ENCODE results near the gene CD63. TPM values are rescaled to one million over a fixed set of nuclear protein-coding genes. Genes with fewer than 3 reads are reported as not detected.
"Not testable (repeated sequence)": the region's sequence is repeated elsewhere in the genome, so short reads cannot be mapped to it uniquely, and the experiment has no call there.

The CD63 gene
- total RNA-seq = 190 and 196 TPM in 2 replicates

- peak within 1 kb of the TSS; percentile 95 for H3K27ac Mint-ChIP-seq
Observed at GRCh38 chr12:55728939-55729818, at the start of gene CD63. TSS of gene CD63 (minus strand) at chr12:55729009. CDS start at chr12:55728341, 668 bp downstream.

GRCh38 chr12:55777856-55778255 is 49.0 kb upstream of the CD63 start:
- DNase-seq = no peak
- Mint-ChIP-seq H3K27ac (no peak overlapping the region), H3K4me3 (no peak overlapping the region), H3K9me3 (no peaks in the 10 kb centered on the region), H3K36me3 (ENCODE audit: low read depth) (peaks cover 51% of the 10 kb centered on the region), H3K4me1 (peaks cover 22% of the 10 kb centered on the region), H3K27me3 (no peaks in the 10 kb centered on the region)
- intact Hi-C loops (cut with micrococcal nuclease) = no loop called here

More at GRCh38 chr12:55728939-55729818, at the start of gene CD63:
- intact Hi-C loops (cut with micrococcal nuclease) = loop anchor here (1.0 kb wide), 3 partner anchors 8 to 200 kb away; partner anchors contain the start of gene BLOC1S1
- Mint-ChIP-seq H3K4me1 (peaks cover 36% of the 10 kb centered on the region), H3K4me3 (peak within 1 kb of the TSS; percentile 92), H3K27me3 (no peaks in the 10 kb centered on the region), H3K36me3 (ENCODE audit: low read depth) (peaks cover 26% of the 10 kb centered on the region), H3K9me3 (no peaks in the 10 kb centered on the region)
- DNase-seq = peak; percentile 89

- Mint-ChIP-seq H3K4me3 (no peak overlapping the region), H3K4me1 (peaks cover 11% of the 10 kb centered on the region), H3K9me3 (no peaks in the 10 kb centered on the region), H3K27me3 (no peaks in the 10 kb centered on the region), H3K36me3 (ENCODE audit: low read depth) (peaks cover 43% of the 10 kb centered on the region), H3K27ac (peak overlapping the region; percentile 58)
- no peak for DNase-seq
- intact Hi-C loops (cut with micrococcal nuclease) = no loop called here
Observed at GRCh38 chr12:55771736-55772135, 42.9 kb upstream of the CD63 start.

- Mint-ChIP-seq H3K4me3 (no peak overlapping the region), H3K36me3 (ENCODE audit: low read depth) (peaks cover 37% of the 10 kb centered on the region), H3K4me1 (peaks cover 4% of the 10 kb centered on the region), H3K27ac (no peak overlapping the region), H3K9me3 (no peaks in the 10 kb centered on the region), H3K27me3 (no peaks in the 10 kb centered on the region)
- DNase-seq = no peak
- intact Hi-C loops (cut with micrococcal nuclease) = no loop called here
Observed at GRCh38 chr12:55767156-55767555, 38.3 kb upstream of the CD63 start.

GRCh38 chr12:55765736-55766290 is 37.0 kb upstream of the CD63 start:
- Mint-ChIP-seq H3K27me3 (no peaks in the 10 kb centered on the region), H3K36me3 (ENCODE audit: low read depth) (peaks cover 34% of the 10 kb centered on the region), H3K27ac (peak overlapping the region; percentile 16)

GRCh38 chr12:55762646-55763045 is 33.8 kb upstream of the CD63 start:
- no peak for DNase-seq
- H3K27me3 Mint-ChIP-seq = no peaks in the 10 kb centered on the region
- no peak overlapping the region for H3K4me3 Mint-ChIP-seq
- peaks cover 7% of the 10 kb centered on the region for H3K4me1 Mint-ChIP-seq
- intact Hi-C loops (cut with micrococcal nuclease) = no loop called here
- peaks cover 3% of the 10 kb centered on the region for H3K9me3 Mint-ChIP-seq
- peaks cover 54% of the 10 kb centered on the region for H3K36me3 Mint-ChIP-seq (ENCODE audit: low read depth)
- no peak overlapping the region for H3K27ac Mint-ChIP-seq

More at GRCh38 chr12:55765736-55766290, 37.0 kb upstream of the CD63 start:
- Mint-ChIP-seq H3K4me3 (no peak overlapping the region), H3K4me1 (peaks cover 5% of the 10 kb centered on the region), H3K9me3 (no peaks in the 10 kb centered on the region)
- intact Hi-C loops (cut with micrococcal nuclease) = no loop called here
- DNase-seq = no peak

- Mint-ChIP-seq H3K36me3 (ENCODE audit: low read depth) (peaks cover 55% of the 10 kb centered on the region), H3K9me3 (peaks cover 3% of the 10 kb centered on the region), H3K27ac (peak overlapping the region; percentile 73), H3K4me3 (peak overlapping the region; percentile 31), H3K27me3 (no peaks in the 10 kb centered on the region), H3K4me1 (peaks cover 7% of the 10 kb centered on the region)
- intact Hi-C loops (cut with micrococcal nuclease) = no loop called here
- no peak for DNase-seq
Observed at GRCh38 chr12:55760663-55761062, 31.9 kb upstream of the CD63 start.

GRCh38 chr12:55758575-55758974 is 29.8 kb upstream of the CD63 start:
- H3K9me3 Mint-ChIP-seq; DNase-seq; intact Hi-C loops (cut with micrococcal nuclease); H3K27me3 Mint-ChIP-seq; H3K27ac Mint-ChIP-seq; H3K4me3 Mint-ChIP-seq: not testable (repeated sequence)
- H3K36me3 Mint-ChIP-seq (ENCODE audit: low read depth) = peaks cover 63% of the 10 kb centered on the region
- H3K4me1 Mint-ChIP-seq = peaks cover 10% of the 10 kb centered on the region

- no peak for DNase-seq
- intact Hi-C loops (cut with micrococcal nuclease) = no loop called here
- H3K4me3 Mint-ChIP-seq = no peak overlapping the region
- H3K9me3 Mint-ChIP-seq = peaks cover 3% of the 10 kb centered on the region
- H3K4me1 Mint-ChIP-seq = peaks cover 10% of the 10 kb centered on the region
- peak overlapping the region; percentile 2 for H3K27ac Mint-ChIP-seq
- no peaks in the 10 kb centered on the region for H3K27me3 Mint-ChIP-seq
- H3K36me3 Mint-ChIP-seq (ENCODE audit: low read depth) = peaks cover 66% of the 10 kb centered on the region
Observed at GRCh38 chr12:55757701-55758100, 28.9 kb upstream of the CD63 start.

- H3K4me1 Mint-ChIP-seq = peaks cover 3% of the 10 kb centered on the region
- H3K27me3 Mint-ChIP-seq = no peaks in the 10 kb centered on the region
- intact Hi-C loops (cut with micrococcal nuclease) = no loop called here
- H3K36me3 Mint-ChIP-seq (ENCODE audit: low read depth) = peaks cover 66% of the 10 kb centered on the region
- no peak overlapping the region for H3K4me3 Mint-ChIP-seq
- H3K27ac Mint-ChIP-seq = peak overlapping the region; percentile 49
- no peaks in the 10 kb centered on the region for H3K9me3 Mint-ChIP-seq
- DNase-seq = no peak
Observed at GRCh38 chr12:55755246-55755645, 26.4 kb upstream of the CD63 start.

GRCh38 chr12:55748230-55748993 is 19.6 kb upstream of the CD63 start:
- DNase-seq = no peak
- H3K27me3 Mint-ChIP-seq = no peaks in the 10 kb centered on the region
- no peaks in the 10 kb centered on the region for H3K9me3 Mint-ChIP-seq
- no peak overlapping the region for H3K4me3 Mint-ChIP-seq
- intact Hi-C loops (cut with micrococcal nuclease) = no loop called here
- H3K36me3 Mint-ChIP-seq (ENCODE audit: low read depth) = peaks cover 36% of the 10 kb centered on the region
- no peak overlapping the region for H3K27ac Mint-ChIP-seq
- peaks cover 21% of the 10 kb centered on the region for H3K4me1 Mint-ChIP-seq

GRCh38 chr12:55746913-55747231 is 18.1 kb upstream of the CD63 start:
- Mint-ChIP-seq H3K36me3 (ENCODE audit: low read depth) (peaks cover 28% of the 10 kb centered on the region), H3K27ac (no peak overlapping the region), H3K27me3 (peaks cover 4% of the 10 kb centered on the region), H3K4me3 (no peak overlapping the region), H3K4me1 (peaks cover 30% of the 10 kb centered on the region), H3K9me3 (no peaks in the 10 kb centered on the region)
- intact Hi-C loops (cut with micrococcal nuclease) = no loop called here
- no peak for DNase-seq

- peak overlapping the region; percentile 26 for H3K27ac Mint-ChIP-seq
- intact Hi-C loops (cut with micrococcal nuclease) = no loop called here
- H3K9me3 Mint-ChIP-seq = no peaks in the 10 kb centered on the region
- peaks cover 32% of the 10 kb centered on the region for H3K4me1 Mint-ChIP-seq
- no peak for DNase-seq
- peak overlapping the region; percentile 36 for H3K4me3 Mint-ChIP-seq
- H3K27me3 Mint-ChIP-seq = peaks cover 4% of the 10 kb centered on the region
- H3K36me3 Mint-ChIP-seq (ENCODE audit: low read depth) = peaks cover 27% of the 10 kb centered on the region
Observed at GRCh38 chr12:55746174-55746912, 17.5 kb upstream of the CD63 start.
